ENCODE data around the gene NAPB.

NAPB gene

DNA sequence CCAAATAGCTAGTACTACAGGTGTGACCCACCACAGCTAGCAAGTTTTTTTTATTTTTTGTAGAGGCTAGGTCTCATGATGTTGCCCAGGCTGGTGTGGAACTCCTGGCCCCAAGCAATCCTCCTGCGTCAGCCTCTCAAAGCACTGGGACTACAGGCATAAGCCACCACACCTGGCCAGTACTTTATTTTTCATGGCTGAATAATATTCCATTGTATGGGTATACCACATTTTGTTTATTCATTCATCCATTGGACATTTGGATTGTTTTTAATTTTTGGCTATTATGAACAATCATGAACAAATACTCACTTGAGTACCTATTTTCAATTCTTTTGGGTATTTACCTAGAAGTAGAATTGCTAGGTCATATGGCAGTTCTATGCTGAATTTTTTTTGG is 77.7 kb downstream of the NAPB start:
- TF ChIP-seq, protein P1, sequence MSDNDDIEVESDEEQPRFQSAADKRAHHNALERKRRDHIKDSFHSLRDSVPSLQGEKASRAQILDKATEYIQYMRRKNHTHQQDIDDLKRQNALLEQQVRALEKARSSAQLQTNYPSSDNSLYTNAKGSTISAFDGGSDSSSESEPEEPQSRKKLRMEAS (IDR thresholded peaks at IDR 0.05; ENCODE audit: low read depth, low read length), result no peak
- no peak for TF ChIP-seq CTCF (IDR thresholded peaks at IDR 0.05; ENCODE audit: low read depth, low read length)
- TF ChIP-seq POLR2A (IDR thresholded peaks at IDR 0.05; ENCODE audit: extremely low read depth, insufficient read length), result no peak
- no peak for TF ChIP-seq MYC (IDR thresholded peaks at IDR 0.05; ENCODE audit: low read depth, low read length)
- H3K4me3 ChIP-seq (ENCODE audit: low read depth, low read length), result no peak overlapping the region
- DNase-seq (ENCODE audit: low read depth), result no peak

DNA sequence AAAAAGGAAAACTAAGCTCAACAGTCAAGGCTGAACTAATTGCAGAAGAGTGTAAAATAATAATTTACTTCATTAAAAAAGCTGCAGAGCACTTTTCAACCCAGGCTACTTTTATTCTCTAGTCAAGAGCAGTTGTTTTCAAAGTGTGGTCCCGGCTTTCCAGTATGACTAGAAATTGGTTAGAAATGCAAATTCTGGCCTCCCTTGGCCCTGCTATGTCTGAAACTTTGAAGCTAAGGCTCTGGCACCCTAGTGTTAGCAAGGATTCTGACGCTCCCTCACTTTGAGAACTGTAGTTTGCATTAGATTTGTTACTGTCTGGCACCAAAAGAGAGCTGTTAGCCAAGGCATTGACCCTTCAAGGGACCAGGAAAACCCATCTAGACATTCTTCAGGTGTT is 80.2 kb downstream of the NAPB start:
- no peak for DNase-seq (ENCODE audit: low read depth)
- TF ChIP-seq POLR2A (IDR thresholded peaks at IDR 0.05; ENCODE audit: extremely low read depth, insufficient read length) (no peak), MYC (IDR thresholded peaks at IDR 0.05; ENCODE audit: low read depth, low read length) (no peak), CTCF (IDR thresholded peaks at IDR 0.05; ENCODE audit: low read depth, low read length) (no peak)
- TF ChIP-seq, protein P1 (IDR thresholded peaks at IDR 0.05; ENCODE audit: low read depth, low read length), result no peak
- no peak overlapping the region for H3K4me3 ChIP-seq (ENCODE audit: low read depth, low read length)

DNA sequence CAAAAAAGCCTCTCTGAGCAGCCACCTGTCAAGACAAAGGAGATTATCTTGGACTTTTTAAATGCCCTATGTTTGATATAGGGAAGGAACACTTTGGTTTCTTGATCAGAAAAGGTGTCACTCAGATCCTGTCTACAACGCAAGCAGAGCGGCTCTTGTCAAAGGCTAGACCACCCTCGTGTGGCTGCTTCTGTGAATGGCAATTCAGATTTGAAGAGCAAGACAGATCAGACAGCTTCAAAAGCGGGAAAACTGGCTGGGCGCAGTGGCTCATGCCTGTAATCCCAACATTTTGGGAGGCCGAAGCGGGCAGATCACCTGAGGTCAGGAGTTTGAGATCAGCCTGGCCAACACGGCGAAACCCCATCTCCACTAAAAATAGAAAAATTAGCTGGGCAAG is 80.8 kb downstream of the NAPB start:
- no peak overlapping the region for H3K4me3 ChIP-seq (ENCODE audit: low read depth, low read length)
- DNase-seq (ENCODE audit: low read depth), result peak; percentile 81
- peak; percentile 52 for TF ChIP-seq CTCF (IDR thresholded peaks at IDR 0.05; ENCODE audit: low read depth, low read length)
- TF ChIP-seq, protein P1 (IDR thresholded peaks at IDR 0.05; ENCODE audit: low read depth, low read length), result no peak

DNA sequence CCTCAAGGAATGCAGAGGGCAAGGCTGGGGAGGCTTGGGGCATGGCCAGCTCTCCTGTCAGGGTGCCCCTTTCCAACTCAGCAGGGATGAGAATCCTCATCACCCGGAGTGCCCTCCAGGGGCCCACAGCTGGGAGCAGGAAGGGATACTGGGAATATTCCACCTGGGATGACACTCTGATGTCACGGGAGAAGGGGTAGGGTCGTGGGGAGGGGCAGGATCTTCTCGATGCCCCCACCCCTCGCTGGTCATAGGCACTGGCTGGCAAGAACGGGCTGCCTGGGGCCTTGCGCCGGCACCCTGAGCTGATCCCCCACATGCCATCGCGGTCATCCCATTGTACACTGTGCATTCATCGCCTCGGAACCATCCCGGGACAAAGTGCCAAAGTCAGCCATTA is 81.3 kb downstream of the NAPB start:
- TF ChIP-seq, protein P1 (IDR thresholded peaks at IDR 0.05; ENCODE audit: low read depth, low read length), result no peak
- no peak for TF ChIP-seq CTCF (IDR thresholded peaks at IDR 0.05; ENCODE audit: low read depth, low read length)
- no peak for TF ChIP-seq POLR2A (IDR thresholded peaks at IDR 0.05; ENCODE audit: extremely low read depth, insufficient read length)
- TF ChIP-seq MYC (IDR thresholded peaks at IDR 0.05; ENCODE audit: low read depth, low read length), result no peak
- H3K4me3 ChIP-seq (ENCODE audit: low read depth, low read length), result no peak overlapping the region
- DNase-seq (ENCODE audit: low read depth), result no peak

DNA sequence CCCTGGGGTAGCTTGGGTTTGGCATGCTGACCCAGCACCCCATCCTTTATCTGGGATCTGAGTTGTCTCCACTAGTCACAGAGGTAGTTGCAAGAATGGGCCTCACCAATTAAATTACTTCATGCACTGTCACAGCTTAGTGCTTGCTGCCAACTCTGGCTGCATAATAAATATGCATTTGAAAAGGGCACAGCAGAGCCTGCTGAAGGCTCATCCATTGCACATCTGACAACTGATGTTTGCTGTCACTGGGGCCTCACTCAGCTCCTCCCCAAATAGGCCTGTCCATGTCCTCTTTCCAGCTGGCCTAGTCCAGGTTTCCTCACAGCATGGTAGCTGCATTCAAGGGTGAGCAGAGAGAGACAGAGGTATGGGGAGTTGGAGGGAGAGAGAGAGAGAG is 84.0 kb downstream of the NAPB start:
- no peak overlapping the region for H3K4me3 ChIP-seq (ENCODE audit: low read depth, low read length)
- DNase-seq (ENCODE audit: low read depth), result no peak
- TF ChIP-seq MYC (IDR thresholded peaks at IDR 0.05; ENCODE audit: low read depth, low read length), result no peak
- TF ChIP-seq, protein P1 (IDR thresholded peaks at IDR 0.05; ENCODE audit: low read depth, low read length), result no peak
- no peak for TF ChIP-seq POLR2A (IDR thresholded peaks at IDR 0.05; ENCODE audit: extremely low read depth, insufficient read length)
- no peak for TF ChIP-seq CTCF (IDR thresholded peaks at IDR 0.05; ENCODE audit: low read depth, low read length)

- DNase-seq (ENCODE audit: low read depth), result no peak
- TF ChIP-seq POLR2A (IDR thresholded peaks at IDR 0.05; ENCODE audit: extremely low read depth, insufficient read length) (no peak), MYC (IDR thresholded peaks at IDR 0.05; ENCODE audit: low read depth, low read length) (no peak), CTCF (IDR thresholded peaks at IDR 0.05; ENCODE audit: low read depth, low read length) (no peak)
- TF ChIP-seq, protein P1 (IDR thresholded peaks at IDR 0.05; ENCODE audit: low read depth, low read length), result no peak
- H3K4me3 ChIP-seq (ENCODE audit: low read depth, low read length), result no peak overlapping the region
Measured at GRCh38 chr20:23336476-23336875, 84.8 kb downstream of the NAPB start.
